AG04449 (cell line): ENCODE results near the gene DAB1.

Experiments
- CTCF ChIA-PET: fragments of 350-600 bp; formaldehyde crosslinking; extraction: SDS; loops from one replicate; lab custom pipeline; 2021; ENCODE audit warnings: antibody characterized with exemption; lab: Yijun Ruan, JAX
- POLR2A ChIA-PET: fragments of 400-600, 350-600 bp; formaldehyde crosslinking; extraction: SDS; loops from one replicate; lab custom pipeline; 2020; ENCODE audit warnings: antibody characterized with exemption, inconsistent platforms; lab: Yijun Ruan, JAX
- DNase-seq: peaks from one replicate; pipeline ENCODE4 v3.0.0-alpha.2; 2010; ENCODE audit warnings: low read depth, low spot score
- H3K4me3 ChIP-seq: 2 replicates; pipeline ENCODE4 v1.5.1; 2011; ENCODE audit warnings: low read depth, mild to moderate bottlenecking, control low read depth, low read length
- CTCF ChIP-seq: IDR thresholded peaks from one replicate; pipeline ENCODE4 v1.5.1; 2011; ENCODE audit warnings: mild to moderate bottlenecking, moderate library complexity, low read length, control low read depth, inconsistent platforms; ENCODE audit not compliant: insufficient read depth; ENCODE audit errors: missing control alignments

DAB1 gene

GRCh38 chr1:57198912-57199311 is 224.9 kb downstream of the DAB1 start:
- no peak overlapping the region for H3K4me3 ChIP-seq
- POLR2A ChIA-PET, result no interaction called here
- DNase-seq, result no peak
- no peak for TF ChIP-seq CTCF
- CTCF ChIA-PET, result no interaction called here

- TF ChIP-seq CTCF, result no peak
- DNase-seq, result no peak
- POLR2A ChIA-PET, result no interaction called here
- no peak overlapping the region for H3K4me3 ChIP-seq
- CTCF ChIA-PET, result no interaction called here
Observed at GRCh38 chr1:57195436-57195941, 228.4 kb downstream of the DAB1 start.

- no peak for TF ChIP-seq CTCF
- POLR2A ChIA-PET, result no interaction called here
- no peak overlapping the region for H3K4me3 ChIP-seq
- no peak for DNase-seq
- CTCF ChIA-PET, result no interaction called here
Observed at GRCh38 chr1:57192222-57192621, 231.6 kb downstream of the DAB1 start.

- POLR2A ChIA-PET, result no interaction called here
- CTCF ChIA-PET, result no interaction called here
- H3K4me3 ChIP-seq, result no peak overlapping the region
- TF ChIP-seq CTCF, result no peak
- DNase-seq, result no peak
Observed at GRCh38 chr1:57190898-57191297, 233.0 kb downstream of the DAB1 start.

GRCh38 chr1:57188168-57188567 is 235.7 kb downstream of the DAB1 start:
- no peak for DNase-seq
- ChIA-PET POLR2A (interaction anchor here (0.6 kb wide), 1 partner anchor 671 kb away, joined by 3 read pairs; no protein-coding TSS in a partner anchor), CTCF (no interaction called here)
- TF ChIP-seq CTCF, result no peak
- no peak overlapping the region for H3K4me3 ChIP-seq

- H3K4me3 ChIP-seq, result no peak overlapping the region
- ChIA-PET CTCF (no interaction called here), POLR2A (no interaction called here)
- no peak for TF ChIP-seq CTCF
- DNase-seq, result no peak
Observed at GRCh38 chr1:57186455-57186854, 237.4 kb downstream of the DAB1 start.
